ENCODE measurements around the gene MYO5C. TPM values are rescaled to one million over a fixed set of nuclear protein-coding genes. Genes with fewer than 3 reads are reported as not detected.
"Not testable (repeated sequence)": the region's sequence is repeated elsewhere in the genome, so short reads cannot be mapped to it uniquely, and the experiment has no call there.

MYO5C gene
- total and polyA plus RNA-seq, 10 of the 15 experiments (the other 5 are each of a cell fraction or from before 2014, with no cell fraction given), result 0.29 to 1.3 (median 0.75) TPM

DNA sequence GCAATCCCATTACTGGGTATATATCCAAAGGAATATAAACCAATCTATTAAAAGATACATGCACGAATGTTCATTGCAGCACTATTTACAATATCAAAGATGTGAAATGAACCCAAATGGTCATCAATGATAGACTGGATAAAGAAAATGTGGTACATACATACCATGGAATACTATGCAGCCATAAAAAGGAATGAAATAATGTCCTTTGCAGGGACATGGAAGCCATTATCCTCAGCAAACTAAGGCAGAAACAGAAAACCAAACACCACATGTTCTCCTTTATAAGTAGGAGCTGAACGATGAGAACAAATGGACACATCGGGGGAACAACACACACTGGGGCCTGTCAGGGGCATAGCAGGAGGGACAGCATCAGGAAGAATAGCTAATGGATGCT, 125.4 kb downstream of the MYO5C start:
- H3K79me2 ChIP-seq (ENCODE audit: control insufficient read depth, insufficient read depth, low read length); BruUV-seq (replicated peaks); in situ Hi-C loops (cut with MboI); intact Hi-C loops (cut with micrococcal nuclease; ENCODE audit: unreplicated experiment); H3K4me3 ChIP-seq; H3K36me3 ChIP-seq (ENCODE audit: control insufficient read depth in 2 of 2, insufficient read depth in 2 of 2, low read length in 1 of 2); ATAC-seq; H3K27ac ChIP-seq (ENCODE audit: control insufficient read depth, insufficient read depth); H3K9me3 ChIP-seq (replicated peaks; ENCODE audit: control insufficient read depth, insufficient read depth, low read length); H4K20me1 ChIP-seq (ENCODE audit: control insufficient read depth, insufficient read depth); DNase-seq (ENCODE audit: low read depth, low spot score); H3K27me3 ChIP-seq (replicated peaks in 1 of 2; ENCODE audit: control insufficient read depth in 2 of 2, insufficient read depth in 2 of 2, low read length in 1 of 2); H3K4me1 ChIP-seq (ENCODE audit: control insufficient read depth, insufficient read depth, low read length); FAIRE-seq; H3K4me2 ChIP-seq (ENCODE audit: control insufficient read depth, insufficient read depth); H3K9ac ChIP-seq (ENCODE audit: control insufficient read depth, insufficient read depth, low read length); H2AFZ ChIP-seq (ENCODE audit: control insufficient read depth, low read depth, low read length): not testable (repeated sequence)
- POLR2A ChIA-PET, result interaction anchor here (0.7 kb wide), 1 partner anchor 44 kb away, joined by 6 read pairs; no protein-coding TSS in a partner anchor
- RAD21 ChIA-PET (ENCODE audit: unreplicated experiment), result interaction anchor here (0.6 kb wide), 1 partner anchor 16 kb away, joined by 3 read pairs; no protein-coding TSS in a partner anchor
- CTCF ChIA-PET, result interaction anchor here (1.1 to 1.8 kb wide), 3 partner anchors 55 to 199 kb away, joined by 3 to 7 read pairs (median 5); no protein-coding TSS in a partner anchor
- SMC1A ChIA-PET (ENCODE audit: uncharacterized antibody, unreplicated experiment), result interaction anchor here (0.6 to 1.6 kb wide), 3 partner anchors 12 to 62 kb away, joined by 3 to 5 read pairs (median 4); no protein-coding TSS in a partner anchor
- WGBS (ENCODE audit: insufficient coverage, insufficient replicate concordance, low lambda C conversion rate, missing lambda C conversion rate), result 80% methylated on average over 3 of the region's 3 CpGs

DNA sequence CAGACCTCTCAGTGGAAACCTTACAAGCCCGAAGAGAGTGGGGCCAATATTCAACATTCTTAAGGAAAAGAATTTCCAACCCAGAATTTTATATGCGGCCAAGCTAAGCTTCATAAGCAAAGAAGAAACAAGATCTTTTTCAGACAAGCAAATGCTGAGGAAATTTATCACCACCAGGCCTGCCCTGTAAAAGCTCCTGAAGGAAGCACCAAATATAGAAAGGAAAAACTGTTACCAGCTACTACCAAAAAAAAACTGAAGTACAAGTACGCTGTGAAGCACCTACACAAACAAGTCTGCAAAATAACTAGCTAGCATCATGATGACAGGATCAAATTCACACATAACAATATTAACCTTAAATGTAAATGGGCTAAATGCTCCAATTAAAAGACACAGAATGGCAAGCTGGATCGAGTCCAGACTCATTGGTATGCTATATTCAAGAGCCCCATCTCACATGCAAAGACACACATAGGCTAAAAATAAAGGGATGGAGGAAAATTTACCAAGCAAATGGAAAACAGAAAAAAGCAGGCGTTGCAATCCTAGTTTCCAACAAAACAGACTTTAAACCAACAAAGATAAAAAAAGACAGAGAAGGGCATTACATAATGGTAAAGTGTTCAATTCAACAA, 130.0 kb downstream of the MYO5C start:
- H4K20me1 ChIP-seq (ENCODE audit: control insufficient read depth, insufficient read depth); ATAC-seq: not testable (repeated sequence)

More for the DNA sequence above, 130.0 kb downstream of the MYO5C start:
- H3K79me2 ChIP-seq (ENCODE audit: control insufficient read depth, insufficient read depth, low read length); H3K9ac ChIP-seq (ENCODE audit: control insufficient read depth, insufficient read depth, low read length); intact Hi-C loops (cut with micrococcal nuclease; ENCODE audit: unreplicated experiment); FAIRE-seq; BruUV-seq (replicated peaks); H3K4me1 ChIP-seq (ENCODE audit: control insufficient read depth, insufficient read depth, low read length); H3K36me3 ChIP-seq (ENCODE audit: control insufficient read depth in 2 of 2, insufficient read depth in 2 of 2, low read length in 1 of 2); H3K9me3 ChIP-seq (replicated peaks; ENCODE audit: control insufficient read depth, insufficient read depth, low read length); H3K27me3 ChIP-seq (replicated peaks in 1 of 2; ENCODE audit: control insufficient read depth in 2 of 2, insufficient read depth in 2 of 2, low read length in 1 of 2); in situ Hi-C loops (cut with MboI); H3K4me2 ChIP-seq (ENCODE audit: control insufficient read depth, insufficient read depth); DNase-seq (ENCODE audit: low read depth, low spot score); H3K27ac ChIP-seq (ENCODE audit: control insufficient read depth, insufficient read depth); H3K4me3 ChIP-seq; H2AFZ ChIP-seq (ENCODE audit: control insufficient read depth, low read depth, low read length): not testable (repeated sequence)
- SMC1A ChIA-PET (ENCODE audit: uncharacterized antibody, unreplicated experiment), result interaction anchor here (0.6 to 3.6 kb wide), 10 partner anchors 8 to 277 kb away, joined by 3 to 11 read pairs (median 4); no protein-coding TSS in a partner anchor
- CTCF ChIA-PET, result interaction anchor here (0.6 to 4.7 kb wide), 5 partner anchors 9 to 62 kb away, joined by 3 to 38 read pairs (median 5); no protein-coding TSS in a partner anchor
- 65% methylated on average over 5 of the region's 5 CpGs for WGBS (ENCODE audit: insufficient coverage, insufficient replicate concordance, low lambda C conversion rate, missing lambda C conversion rate)
- RAD21 ChIA-PET (ENCODE audit: unreplicated experiment), result interaction anchor here (1.6 kb wide), 1 partner anchor 62 kb away, joined by 3 read pairs; no protein-coding TSS in a partner anchor
- POLR2A ChIA-PET, result interaction anchor here (0.5 to 1.2 kb wide), 3 partner anchors 18 to 168 kb away, joined by 3 to 5 read pairs (median 3); no protein-coding TSS in a partner anchor

All from GM12878 (cell line).